ENCODE results near the gene USP20.

- no peak for TF ChIP-seq CTCF (IDR thresholded peaks at IDR 0.05)
- TF ChIP-seq EZH2 (IDR thresholded peaks at IDR 0.05) = no peak
- no peak for TF ChIP-seq EZH2phosphoT487 (IDR thresholded peaks at IDR 0.05)
These were observed 38.4 kb downstream of the USP20 start for GRCh38 chr9:129873563-129874190.

Data from neural progenitor cell (in vitro differentiated cells).